Measurements from ENCODE around the gene FAM168B. TPM values are rescaled to one million over a fixed set of nuclear protein-coding genes. Genes with fewer than 3 reads are reported as not detected.

The FAM168B gene
- polyA plus RNA-seq, 1 experiment: 84.3 TPM

GRCh38 chr2:131026919-131027318, 66.3 kb downstream of the FAM168B start:
- Histone ChIP-seq H3K27ac (ENCODE audit: low read depth, low read length) (no peak overlapping the region), H3K4me3 (ENCODE audit: low read depth, low read length) (no peak overlapping the region), H3K27me3 (ENCODE audit: control insufficient read depth, insufficient read depth, low read length) (no peaks in the 10 kb centered on the region), H3K9me3 (ENCODE audit: control insufficient read depth, insufficient read depth, low read length) (peaks cover 7% of the 10 kb centered on the region)
- DNase-seq (ENCODE audit: low read depth, low spot score): no peak
- CTCF ChIA-PET: no interaction called here
- no peak for TF ChIP-seq CTCF (IDR thresholded peaks at IDR 0.05; ENCODE audit: low read depth, low read length)
- POLR2A ChIA-PET: no interaction called here

GRCh38 chr2:131023758-131024157, 69.5 kb downstream of the FAM168B start:
- Histone ChIP-seq H3K27me3 (ENCODE audit: control insufficient read depth, insufficient read depth, low read length) (no peaks in the 10 kb centered on the region), H3K4me3 (ENCODE audit: low read depth, low read length) (no peak overlapping the region), H3K27ac (ENCODE audit: low read depth, low read length) (no peak overlapping the region), H3K9me3 (ENCODE audit: control insufficient read depth, insufficient read depth, low read length) (peaks cover 7% of the 10 kb centered on the region)
- DNase-seq (ENCODE audit: low read depth, low spot score): no peak
- TF ChIP-seq CTCF (IDR thresholded peaks at IDR 0.05; ENCODE audit: low read depth, low read length): no peak
- ChIA-PET POLR2A (no interaction called here), CTCF (interaction anchor here (1.3 kb wide), 1 partner anchor 103 kb away, joined by 3 read pairs; no protein-coding TSS in a partner anchor)

- H3K27ac ChIP-seq (ENCODE audit: low read depth, low read length): no peak overlapping the region
- TF ChIP-seq CTCF (IDR thresholded peaks at IDR 0.05; ENCODE audit: low read depth, low read length): no peak
- no peak overlapping the region for H3K4me3 ChIP-seq (ENCODE audit: low read depth, low read length)
- no peak for DNase-seq (ENCODE audit: low read depth, low spot score)
- ChIA-PET CTCF (interaction anchor here (1.3 kb wide), 1 partner anchor 102 kb away, joined by 3 read pairs; no protein-coding TSS in a partner anchor), POLR2A (no interaction called here)
- no peaks in the 10 kb centered on the region for H3K27me3 ChIP-seq (ENCODE audit: control insufficient read depth, insufficient read depth, low read length)
- H3K9me3 ChIP-seq (ENCODE audit: control insufficient read depth, insufficient read depth, low read length): peaks cover 2% of the 10 kb centered on the region
Observed at GRCh38 chr2:131022731-131023130, 70.5 kb downstream of the FAM168B start.

GRCh38 chr2:131016826-131017741, 76.2 kb downstream of the FAM168B start:
- H3K9me3 ChIP-seq (ENCODE audit: control insufficient read depth, insufficient read depth, low read length): no peaks in the 10 kb centered on the region
- no peak for TF ChIP-seq CTCF (IDR thresholded peaks at IDR 0.05; ENCODE audit: low read depth, low read length)
- CTCF ChIA-PET: no interaction called here
- no peak overlapping the region for H3K4me3 ChIP-seq (ENCODE audit: low read depth, low read length)
- no peak for DNase-seq (ENCODE audit: low read depth, low spot score)
- H3K27ac ChIP-seq (ENCODE audit: low read depth, low read length): peak overlapping the region; percentile 40
- POLR2A ChIA-PET: no interaction called here
- no peaks in the 10 kb centered on the region for H3K27me3 ChIP-seq (ENCODE audit: control insufficient read depth, insufficient read depth, low read length)

GRCh38 chr2:131015764-131016163, 77.5 kb downstream of the FAM168B start:
- ChIA-PET POLR2A (no interaction called here), CTCF (no interaction called here)
- TF ChIP-seq CTCF (IDR thresholded peaks at IDR 0.05; ENCODE audit: low read depth, low read length): no peak
- peaks cover 7% of the 10 kb centered on the region for H3K27me3 ChIP-seq (ENCODE audit: control insufficient read depth, insufficient read depth, low read length)
- no peak overlapping the region for H3K27ac ChIP-seq (ENCODE audit: low read depth, low read length)
- no peak for DNase-seq (ENCODE audit: low read depth, low spot score)
- no peak overlapping the region for H3K4me3 ChIP-seq (ENCODE audit: low read depth, low read length)
- H3K9me3 ChIP-seq (ENCODE audit: control insufficient read depth, insufficient read depth, low read length): no peaks in the 10 kb centered on the region
